ENCODE measurements around the gene UBXN1. TPM values are rescaled to one million over a fixed set of nuclear protein-coding genes. Genes with fewer than 3 reads are reported as not detected.

UBXN1 gene
- total RNA-seq, 1 experiment from 2014 or later, result 147 TPM

GRCh38 chr11:62627713-62628112 lies 51.2 kb downstream of the UBXN1 start:
- no peak for DNase-seq
- Histone ChIP-seq H3K4me3 (no peak overlapping the region), H3K36me3 (peaks cover 66% of the 10 kb centered on the region), H3K27me3 (no peaks in the 10 kb centered on the region), H3K9me3 (no peaks in the 10 kb centered on the region)

Other genes with a start within 250 kb of the UBXN1 start
- gene AHNAK, start 132.3 kb downstream of the UBXN1 start, total RNA-seq (2014; rRNA removed; shearing (Covaris generic); ENCODE audit: low replicate concordance), result 110 and 122 TPM in 2 replicates
- 2,571 and 3,577 TPM in 2 replicates for gene EEF1G, start 105.2 kb downstream of the UBXN1 start, total RNA-seq (2014; rRNA removed; shearing (Covaris generic); ENCODE audit: low replicate concordance)
- gene TUT1, start 87.5 kb downstream of the UBXN1 start, total RNA-seq (2014; rRNA removed; shearing (Covaris generic); ENCODE audit: low replicate concordance), result 11.1 and 20.3 TPM in 2 replicates
- 84.9 and 117 TPM in 2 replicates for gene MTA2, start 77.2 kb downstream of the UBXN1 start, total RNA-seq (2014; rRNA removed; shearing (Covaris generic); ENCODE audit: low replicate concordance)
- 18.1 and 20.9 TPM in 2 replicates for gene EML3, start 66.3 kb downstream of the UBXN1 start, total RNA-seq (2014; rRNA removed; shearing (Covaris generic); ENCODE audit: low replicate concordance)
- 2.5 and 8.5 TPM in 2 replicates for gene ROM1, start 65.8 kb downstream of the UBXN1 start, total RNA-seq (2014; rRNA removed; shearing (Covaris generic); ENCODE audit: low replicate concordance)
- gene B3GAT3, start 57.1 kb downstream of the UBXN1 start, total RNA-seq (2014; rRNA removed; shearing (Covaris generic); ENCODE audit: low replicate concordance), result 24.6 and 32.9 TPM in 2 replicates
- gene GANAB, start 32.5 kb downstream of the UBXN1 start, total RNA-seq (2014; rRNA removed; shearing (Covaris generic); ENCODE audit: low replicate concordance), result 496 and 667 TPM in 2 replicates
- gene INTS5, start 25.8 kb downstream of the UBXN1 start, total RNA-seq (2014; rRNA removed; shearing (Covaris generic); ENCODE audit: low replicate concordance), result 8.0 and 22.8 TPM in 2 replicates
- 64.8 and 73.5 TPM in 2 replicates for gene C11orf98, start 13.9 kb downstream of the UBXN1 start, total RNA-seq (2014; rRNA removed; shearing (Covaris generic); ENCODE audit: low replicate concordance)
- gene CSKMT, start 13.8 kb downstream of the UBXN1 start, total RNA-seq (2014; rRNA removed; shearing (Covaris generic); ENCODE audit: low replicate concordance), result 10.9 and 14.9 TPM in 2 replicates
- 16.4 and 22.2 TPM in 2 replicates for gene UQCC3, start 7.4 kb downstream of the UBXN1 start, total RNA-seq (2014; rRNA removed; shearing (Covaris generic); ENCODE audit: low replicate concordance)
- gene LBHD1, start 6.8 kb downstream of the UBXN1 start, total RNA-seq (2014; rRNA removed; shearing (Covaris generic); ENCODE audit: low replicate concordance), result 4.7 and 9.8 TPM in 2 replicates
- gene LRRN4CL, start 10.5 kb upstream of the UBXN1 start, total RNA-seq (2014; rRNA removed; shearing (Covaris generic); ENCODE audit: low replicate concordance), result 1.4 and 2.3 TPM in 2 replicates
- gene BSCL2, start 28.4 kb upstream of the UBXN1 start, total RNA-seq (2014; rRNA removed; shearing (Covaris generic); ENCODE audit: low replicate concordance), result 57.4 and 185 TPM in 2 replicates
- not detected in 2 replicates for gene GNG3, start 28.6 kb upstream of the UBXN1 start, total RNA-seq (2014; rRNA removed; shearing (Covaris generic); ENCODE audit: low replicate concordance)
- gene HNRNPUL2, start 48.4 kb upstream of the UBXN1 start, total RNA-seq (2014; rRNA removed; shearing (Covaris generic); ENCODE audit: low replicate concordance), result 2.1 and 4.5 TPM in 2 replicates
- gene TTC9C, start 49.4 kb upstream of the UBXN1 start, total RNA-seq (2014; rRNA removed; shearing (Covaris generic); ENCODE audit: low replicate concordance), result 31.8 and 42.3 TPM in 2 replicates
- 8.5 and 19.1 TPM in 2 replicates for gene ZBTB3, start 75.1 kb upstream of the UBXN1 start, total RNA-seq (2014; rRNA removed; shearing (Covaris generic); ENCODE audit: low replicate concordance)
- 77.9 and 85.4 TPM in 2 replicates for gene POLR2G, start 82.5 kb upstream of the UBXN1 start, total RNA-seq (2014; rRNA removed; shearing (Covaris generic); ENCODE audit: low replicate concordance)
- gene TAF6L, start 92.3 kb upstream of the UBXN1 start, total RNA-seq (2014; rRNA removed; shearing (Covaris generic); ENCODE audit: low replicate concordance), result 22.9 and 28.7 TPM in 2 replicates
- gene TMEM179B, start 108.3 kb upstream of the UBXN1 start, total RNA-seq (2014; rRNA removed; shearing (Covaris generic); ENCODE audit: low replicate concordance), result 27.5 and 46.6 TPM in 2 replicates
- 13.8 and 32.0 TPM in 2 replicates for gene TMEM223, start 112.9 kb upstream of the UBXN1 start, total RNA-seq (2014; rRNA removed; shearing (Covaris generic); ENCODE audit: low replicate concordance)
- gene NXF1, start 126.4 kb upstream of the UBXN1 start, total RNA-seq (2014; rRNA removed; shearing (Covaris generic); ENCODE audit: low replicate concordance), result 5.4 and 15.6 TPM in 2 replicates
- 28.0 and 42.3 TPM in 2 replicates for gene STX5, start 153.0 kb upstream of the UBXN1 start, total RNA-seq (2014; rRNA removed; shearing (Covaris generic); ENCODE audit: low replicate concordance)
- gene TEX54, start 153.8 kb upstream of the UBXN1 start, total RNA-seq (2014; rRNA removed; shearing (Covaris generic); ENCODE audit: low replicate concordance), result not detected in 2 replicates
- 135 and 139 TPM in 2 replicates for gene WDR74, start 160.5 kb upstream of the UBXN1 start, total RNA-seq (2014; rRNA removed; shearing (Covaris generic); ENCODE audit: low replicate concordance)
- 545 and 579 TPM in 2 replicates for gene SLC3A2, start 201.8 kb upstream of the UBXN1 start, total RNA-seq (2014; rRNA removed; shearing (Covaris generic); ENCODE audit: low replicate concordance)
- gene CHRM1, start 242.3 kb upstream of the UBXN1 start, total RNA-seq (2014; rRNA removed; shearing (Covaris generic); ENCODE audit: low replicate concordance), result 0.22 and 1.3 TPM in 2 replicates

All from MG63 (cell line).